ENCODE results near the gene FAM180A.
"Not testable (repeated sequence)": the region's sequence is repeated elsewhere in the genome, so short reads cannot be mapped to it uniquely, and the experiment has no call there.

Gene FAM180A

DNA sequence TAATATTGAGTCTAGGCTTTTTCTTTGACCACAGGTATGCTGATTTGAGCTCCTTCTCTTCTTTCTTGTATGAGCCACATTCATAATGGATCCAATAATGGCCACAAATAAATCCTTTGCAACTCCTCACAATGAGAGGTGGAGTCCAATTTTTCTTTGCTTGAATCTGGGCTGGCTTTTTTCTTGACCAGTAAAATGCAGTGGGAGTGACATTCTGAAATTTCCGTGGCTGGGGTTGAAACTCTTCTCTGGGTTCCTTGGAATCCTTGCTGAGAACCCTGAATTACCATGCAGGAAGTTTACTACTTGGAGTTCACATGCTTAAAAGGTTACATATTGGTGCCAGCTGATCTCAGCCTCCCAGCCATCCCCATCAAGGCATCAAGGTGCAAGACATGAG is 22.4 kb upstream of the FAM180A start:
- DNase-seq: no peak

DNA sequence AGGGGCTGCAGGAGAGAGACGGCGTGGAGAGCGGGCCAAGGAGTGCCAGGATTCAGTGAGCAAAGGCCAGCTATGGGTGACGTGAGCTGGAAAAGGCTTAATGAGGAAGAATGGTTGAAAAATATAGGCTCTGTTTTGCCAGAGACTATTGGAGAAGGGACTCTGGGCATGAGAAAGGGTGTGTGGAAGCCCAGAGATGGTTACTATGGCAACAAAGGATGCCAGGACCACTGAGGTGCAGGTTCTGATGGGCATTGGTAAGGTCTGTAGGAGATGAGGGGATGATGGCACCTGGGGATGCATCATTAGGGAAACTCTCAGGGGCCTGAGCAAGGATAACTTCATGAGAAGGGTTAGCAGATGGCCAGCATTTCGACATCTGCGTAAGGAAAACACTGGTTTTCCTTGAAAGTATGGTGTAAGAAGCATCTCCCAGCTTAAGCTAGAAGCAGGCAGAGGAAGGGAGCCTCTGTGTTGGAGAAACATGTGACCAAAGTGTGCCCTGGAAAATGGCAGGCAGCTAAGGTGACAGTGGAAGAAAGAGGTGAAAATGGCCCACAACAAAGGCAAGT is 21.6 kb upstream of the FAM180A start:
- DNase-seq: no peak

DNA sequence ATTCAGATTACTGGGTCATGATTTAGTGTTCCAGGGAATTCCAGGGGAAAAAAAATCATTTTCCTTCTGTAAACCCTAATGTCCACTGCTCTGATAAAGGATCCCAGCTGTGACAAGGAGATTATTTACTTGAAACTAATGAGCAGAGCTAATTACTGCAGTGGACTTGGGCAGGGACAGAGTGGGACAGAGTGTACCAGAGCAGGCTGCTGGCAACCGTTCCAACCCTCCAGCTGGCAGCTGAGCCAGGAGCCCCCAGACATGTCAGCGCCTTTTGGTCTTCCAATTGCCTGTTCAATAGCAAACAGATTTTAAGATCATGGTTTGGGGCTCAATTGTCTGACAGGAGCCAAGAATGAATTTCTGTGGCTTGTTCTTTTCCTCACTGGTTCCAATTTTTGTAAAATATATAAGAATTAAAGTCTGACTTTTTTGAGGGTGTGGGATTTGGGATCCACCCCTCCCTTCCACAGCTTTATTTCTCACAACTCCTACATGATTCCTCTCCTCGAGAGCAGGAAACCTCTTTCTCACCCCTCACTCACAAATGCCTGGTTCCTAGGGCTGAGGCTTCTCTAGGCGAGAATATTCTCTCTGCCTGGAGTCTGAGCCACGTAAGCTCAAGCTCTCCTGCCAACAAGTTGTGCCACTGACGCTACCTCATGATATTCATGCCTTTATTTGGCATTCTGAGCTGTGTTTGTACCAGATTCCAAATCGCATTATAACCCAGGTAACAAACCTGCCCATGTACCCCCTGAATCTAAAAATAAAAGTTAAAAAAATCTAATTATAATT is 20.6 kb upstream of the FAM180A start:
- DNase-seq: no peak

DNA sequence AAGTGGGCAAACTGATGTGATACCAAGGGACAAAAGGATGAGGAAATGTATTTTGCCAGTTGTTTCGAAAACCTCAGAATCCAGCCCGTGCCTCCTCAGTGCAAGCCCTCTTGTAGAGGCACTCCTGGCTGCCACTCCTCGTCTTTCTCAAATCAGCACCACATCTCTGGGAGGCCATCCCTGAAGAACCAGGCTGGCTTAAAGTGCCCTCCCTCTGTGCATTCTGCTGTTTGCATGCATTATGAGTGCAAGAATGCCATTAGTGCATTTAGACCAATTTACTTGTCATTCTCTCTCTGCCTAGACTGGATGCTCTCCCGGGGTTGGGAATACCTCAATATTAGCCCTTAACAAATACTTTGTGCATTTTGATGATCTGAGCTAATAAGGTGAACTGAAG is 19.9 kb upstream of the FAM180A start:
- DNase-seq: no peak

DNA sequence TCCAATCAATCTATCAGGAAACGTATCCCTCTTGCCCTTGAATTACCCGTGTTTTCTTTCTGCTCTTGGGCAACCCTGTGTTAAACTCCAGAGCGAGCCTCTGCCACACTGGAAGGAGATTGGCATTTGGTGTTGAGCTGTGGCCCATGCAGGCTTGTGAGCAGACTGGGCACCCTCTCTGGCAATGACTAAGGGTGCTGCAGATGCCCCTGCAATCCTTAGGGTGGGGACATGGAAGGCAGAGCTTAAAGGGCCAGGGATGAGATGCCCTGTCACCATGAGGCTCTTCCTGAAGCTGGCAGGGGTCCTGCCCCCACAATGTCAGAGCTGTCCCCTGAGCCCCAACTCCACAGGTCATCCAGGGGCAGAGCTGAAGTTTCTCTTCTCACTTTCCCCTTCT is 19.5 kb upstream of the FAM180A start:
- no peak for DNase-seq

DNA sequence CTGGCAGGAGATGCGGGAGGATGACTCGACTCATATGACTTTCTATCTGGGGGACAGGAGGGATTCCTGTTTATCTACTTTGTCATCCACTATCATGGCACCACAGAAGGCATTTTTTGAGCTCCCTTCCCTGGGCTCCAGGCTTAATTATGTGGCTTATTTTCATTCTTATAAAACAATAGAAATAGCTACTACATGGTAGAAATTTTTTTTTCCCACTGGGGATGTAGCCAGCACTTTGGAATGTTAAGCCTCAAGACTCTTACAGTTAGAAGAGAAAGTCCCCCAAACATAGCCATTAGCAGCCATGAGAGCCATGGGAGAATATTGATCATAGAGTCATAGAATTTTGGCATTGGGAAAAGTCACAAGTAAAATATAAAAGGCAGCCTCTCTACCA is 14.6 kb upstream of the FAM180A start:
- DNase-seq: no peak

DNA sequence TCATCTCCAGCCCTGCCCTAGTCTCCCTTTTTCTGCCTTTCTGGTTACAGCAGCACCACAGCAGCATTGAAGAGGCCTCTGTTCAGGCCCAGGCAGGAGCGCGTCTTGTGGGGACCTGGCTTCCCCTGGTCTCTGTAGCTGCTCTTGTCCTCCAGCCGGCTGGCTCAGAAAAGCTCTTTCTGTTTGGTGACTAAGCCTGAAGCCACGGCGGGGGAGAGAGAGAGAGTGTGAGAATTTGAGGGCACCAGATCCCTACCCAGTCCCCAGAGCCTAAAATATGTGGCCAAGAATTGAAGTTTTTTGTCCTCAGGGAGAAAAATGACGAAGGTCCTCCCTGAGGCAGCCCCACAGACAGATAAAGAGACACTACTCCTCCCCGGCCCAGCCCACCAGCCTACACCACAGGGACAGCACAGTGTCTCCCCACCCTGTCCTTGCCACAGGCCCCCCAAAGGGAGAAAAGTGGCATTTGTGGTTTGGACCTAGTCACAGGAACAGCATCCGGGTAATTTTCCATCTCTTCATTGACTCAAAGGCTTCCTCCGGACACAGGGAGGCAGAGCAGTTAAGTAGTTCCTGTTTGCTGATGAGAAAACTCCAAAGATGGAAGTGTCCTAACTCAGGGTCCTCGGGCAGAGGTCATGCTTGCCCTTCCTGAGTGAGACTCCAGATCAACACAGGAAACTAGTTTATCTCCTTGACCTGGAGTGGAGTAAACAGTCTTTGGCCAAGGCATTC is 13.3 kb upstream of the FAM180A start:
- no peak for DNase-seq

DNA sequence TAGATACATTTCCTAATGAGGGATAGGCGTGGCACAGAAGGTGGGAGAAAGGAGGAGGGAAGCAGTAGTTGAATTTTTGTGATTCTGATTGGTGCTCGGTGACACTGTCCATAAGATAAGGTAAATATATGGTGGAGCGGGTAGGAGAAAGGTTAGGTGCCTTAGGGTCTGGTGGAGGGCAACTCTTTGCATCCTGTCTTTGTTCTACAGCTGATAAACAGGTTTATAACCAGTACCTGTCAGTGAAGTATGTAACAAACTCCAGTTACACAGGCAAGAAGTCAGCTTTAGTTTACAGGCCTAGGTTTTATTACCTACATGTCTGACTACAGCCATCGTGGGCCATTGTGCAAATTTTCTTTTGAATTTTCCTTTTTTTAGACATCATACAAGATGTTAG is 10.9 kb upstream of the FAM180A start:
- no peak for DNase-seq

DNA sequence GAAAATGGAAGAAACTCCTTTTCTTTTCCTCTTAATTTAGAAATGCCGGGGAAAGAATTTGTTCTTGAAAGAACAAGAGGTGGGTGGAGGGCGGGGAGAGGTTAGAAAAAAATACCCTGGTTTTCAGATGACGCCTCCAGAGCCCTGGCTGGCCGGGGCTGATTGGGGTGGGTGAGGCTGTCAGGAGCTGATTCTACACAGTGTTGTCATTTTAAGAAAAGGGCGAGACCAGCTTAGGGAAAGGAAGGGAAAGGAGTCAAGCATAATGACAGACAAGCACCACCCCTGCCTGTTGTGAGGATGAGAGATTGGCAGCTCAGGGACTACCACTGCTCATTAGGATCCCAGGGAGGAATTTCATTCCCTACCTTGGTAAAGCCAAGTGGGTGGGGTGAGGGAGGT is 9.9 kb upstream of the FAM180A start:
- DNase-seq: no peak

DNA sequence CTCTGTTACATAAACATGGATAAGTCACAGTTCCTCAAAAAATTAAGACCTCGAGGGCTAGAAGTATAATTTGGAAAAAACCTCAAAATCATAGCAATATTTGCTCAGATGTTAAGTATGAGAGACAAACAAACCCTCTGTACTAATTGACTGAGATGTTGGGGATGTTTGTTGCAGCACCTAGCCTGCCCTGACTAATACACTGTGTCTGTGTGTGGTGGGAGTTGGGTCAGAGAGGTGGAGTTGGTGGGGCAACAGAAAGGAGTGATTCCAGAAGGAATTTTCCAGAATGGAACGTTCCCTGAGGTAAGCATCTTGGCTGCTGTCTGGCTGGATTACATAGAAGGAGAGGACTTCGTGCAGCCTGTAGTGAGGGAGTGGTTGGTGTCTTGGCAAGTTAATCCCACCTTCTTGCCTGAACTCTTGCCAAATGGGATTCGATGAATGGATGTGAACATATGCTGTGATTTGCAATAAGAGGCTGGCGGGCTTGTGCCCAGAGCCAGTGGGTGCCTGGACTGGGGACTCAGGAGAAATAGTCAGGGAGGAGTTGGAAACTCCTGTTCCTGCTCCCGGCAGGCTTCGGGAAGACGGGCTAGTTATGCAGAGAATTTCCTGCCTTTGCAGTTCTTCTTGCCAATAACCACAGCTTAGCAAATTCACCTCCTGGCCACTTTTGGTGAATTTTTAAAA is 9.3 kb upstream of the FAM180A start:
- DNase-seq: no peak

DNA sequence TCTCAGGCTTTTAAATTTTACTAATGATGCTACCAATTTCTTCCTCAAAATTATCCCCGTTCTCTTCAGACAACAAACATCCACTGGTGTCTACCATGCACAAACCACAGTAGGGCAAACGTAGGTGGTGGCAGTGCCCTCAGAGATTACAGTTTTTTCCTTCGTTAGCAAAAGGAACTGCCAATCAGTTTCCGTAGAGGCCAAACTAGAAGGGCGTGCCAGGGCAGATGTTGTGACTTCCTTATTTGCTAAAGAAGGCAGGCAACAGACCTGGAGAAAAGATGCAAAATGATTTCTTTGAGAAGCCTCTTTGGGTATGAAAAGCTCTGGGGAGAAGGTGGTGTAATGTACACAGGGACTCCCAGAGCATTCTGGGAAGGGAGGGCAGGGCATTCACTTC is 7.6 kb upstream of the FAM180A start:
- DNase-seq: no peak

DNA sequence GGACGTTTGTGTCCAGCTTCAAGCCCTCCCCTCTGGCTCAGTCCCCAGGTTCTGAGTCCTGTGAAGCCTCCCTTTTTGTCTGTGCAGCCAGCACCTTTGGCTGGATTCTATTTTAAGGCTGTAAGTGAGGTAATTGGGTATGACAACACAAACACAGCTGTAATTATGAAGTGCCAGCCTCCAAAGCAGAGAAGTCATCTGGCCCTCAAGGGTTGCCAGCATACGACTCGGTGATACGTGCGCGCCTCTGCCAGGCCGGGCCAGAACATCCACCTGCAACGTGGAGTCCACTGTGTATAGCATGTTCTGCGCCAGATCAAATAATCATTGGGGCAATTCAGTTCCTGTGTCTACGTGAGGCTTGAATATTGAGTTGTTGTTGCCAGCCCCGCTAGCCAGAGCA is 6.7 kb upstream of the FAM180A start:
- peak; percentile 86 for DNase-seq

DNA sequence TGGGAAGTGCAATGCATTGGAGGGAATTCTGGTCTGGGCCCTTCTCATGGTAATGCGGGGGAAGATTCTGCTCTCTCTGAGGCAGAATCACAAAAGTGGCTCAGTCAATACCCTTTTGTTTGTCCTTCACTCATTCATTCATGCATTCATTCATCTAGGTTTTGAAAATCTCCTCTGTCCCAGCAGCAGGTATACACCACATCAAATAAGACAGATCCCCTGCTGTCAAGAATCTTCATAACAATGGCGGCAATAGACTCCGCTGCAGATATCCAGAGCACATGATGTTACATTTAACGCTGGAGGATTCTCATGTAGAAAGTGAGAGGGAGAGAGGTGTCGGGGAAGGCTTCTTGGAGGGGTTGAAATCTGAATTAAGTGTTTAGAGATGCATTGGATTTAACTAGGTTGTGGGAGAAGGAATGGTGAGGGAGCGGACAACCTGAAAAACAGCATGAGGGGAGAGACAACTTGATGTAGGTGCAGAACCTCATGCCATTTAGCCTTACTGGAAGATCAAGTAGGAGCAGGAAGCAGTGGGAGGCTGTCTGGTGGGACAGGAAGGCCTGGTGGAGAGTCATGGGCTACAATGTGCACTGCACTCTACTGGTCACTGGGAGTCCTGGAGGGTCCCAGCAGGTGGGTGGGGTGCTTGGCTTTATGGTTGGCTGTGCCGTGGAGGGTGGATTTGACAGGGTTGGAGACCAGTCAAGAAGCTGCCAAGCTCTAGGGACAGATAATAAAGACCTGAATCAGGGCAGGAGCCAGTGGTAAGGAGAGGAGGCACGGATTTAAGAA is 5.2 kb upstream of the FAM180A start:
- no peak for DNase-seq

DNA sequence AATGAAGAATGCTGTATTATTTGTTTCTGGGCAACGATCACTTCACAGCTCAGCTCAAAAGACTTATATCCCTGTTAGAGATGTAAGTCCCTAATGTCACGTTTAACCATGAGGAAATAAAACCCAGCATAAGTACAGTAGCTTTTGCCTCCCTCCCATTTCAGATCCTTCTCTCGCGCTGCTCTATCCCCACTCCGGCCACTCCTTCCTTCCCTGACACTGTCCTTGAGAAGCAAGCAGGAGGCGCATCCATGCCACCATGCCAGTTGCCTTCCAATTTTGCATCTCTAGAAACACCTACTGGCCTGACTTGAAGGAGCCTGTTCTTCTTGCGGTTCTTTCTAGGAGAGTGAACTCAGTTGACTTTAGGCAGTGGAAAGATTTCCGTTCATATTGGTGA is 1.2 kb downstream of the FAM180A start:
- DNase-seq: no peak

DNA sequence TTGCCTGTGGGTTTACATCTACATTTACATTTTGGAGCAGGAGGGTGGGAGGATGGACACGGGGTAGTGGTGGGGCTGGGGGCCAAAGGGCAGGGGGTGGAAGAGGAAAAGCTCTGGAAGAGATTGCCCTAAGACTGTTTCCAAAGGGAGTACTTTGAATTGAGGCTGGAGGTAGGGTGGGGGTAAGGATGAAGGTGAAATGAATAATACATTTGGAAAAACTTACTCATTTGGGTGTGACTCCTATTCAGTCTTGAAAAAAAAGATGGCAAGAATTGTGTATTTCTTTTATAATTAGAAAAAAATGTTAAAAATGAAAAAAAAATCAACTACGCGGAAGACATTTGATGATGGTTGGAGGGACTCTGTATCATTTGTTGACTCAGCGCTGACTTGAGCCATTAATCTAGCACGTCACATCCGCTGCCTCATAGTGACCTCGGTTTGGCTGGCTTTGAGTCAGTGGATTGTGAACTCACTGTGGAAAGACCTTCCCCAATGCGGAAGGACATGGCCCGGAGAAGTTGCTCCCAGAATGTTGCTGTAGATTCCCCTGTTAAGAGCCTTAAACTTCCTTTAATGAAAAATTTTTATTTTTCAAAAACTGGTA is 2.8 kb downstream of the FAM180A start:
- no peak for DNase-seq

DNA sequence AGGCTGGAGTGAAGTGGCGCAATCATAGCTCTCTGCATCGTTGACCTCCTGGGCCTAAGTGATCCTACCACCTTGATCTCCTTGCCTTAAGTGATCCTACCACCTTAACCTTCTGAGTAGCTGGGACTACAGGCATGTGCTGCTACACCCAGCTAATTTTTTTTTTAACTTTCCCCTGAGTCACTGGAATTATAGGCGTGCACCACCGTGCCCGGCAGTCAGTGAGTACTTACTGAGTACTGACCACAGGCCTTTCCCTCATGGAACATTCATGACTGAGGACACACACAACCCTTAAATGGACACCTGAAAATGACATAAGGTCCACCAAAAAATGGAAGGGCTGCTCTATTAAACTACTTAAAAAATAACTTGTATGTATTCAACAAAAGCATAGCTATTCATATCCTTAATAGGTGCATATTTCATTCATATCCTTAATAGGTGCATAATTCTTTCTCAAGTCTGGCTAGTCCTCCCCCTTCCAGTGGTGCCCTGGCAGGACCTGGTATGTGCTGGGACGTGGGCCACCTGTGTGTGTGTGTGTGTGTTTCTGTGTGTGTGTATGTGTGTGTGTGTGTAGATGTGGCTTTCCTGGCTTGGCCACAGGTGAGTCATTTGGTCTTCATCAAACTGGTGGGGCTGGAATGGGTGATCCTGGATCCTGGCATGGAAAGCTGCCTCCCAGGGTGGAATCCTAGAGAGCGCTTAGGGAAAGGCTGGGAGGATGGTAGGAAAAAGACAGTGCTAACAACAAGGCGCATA is 3.5 kb downstream of the FAM180A start:
- no peak for DNase-seq

DNA sequence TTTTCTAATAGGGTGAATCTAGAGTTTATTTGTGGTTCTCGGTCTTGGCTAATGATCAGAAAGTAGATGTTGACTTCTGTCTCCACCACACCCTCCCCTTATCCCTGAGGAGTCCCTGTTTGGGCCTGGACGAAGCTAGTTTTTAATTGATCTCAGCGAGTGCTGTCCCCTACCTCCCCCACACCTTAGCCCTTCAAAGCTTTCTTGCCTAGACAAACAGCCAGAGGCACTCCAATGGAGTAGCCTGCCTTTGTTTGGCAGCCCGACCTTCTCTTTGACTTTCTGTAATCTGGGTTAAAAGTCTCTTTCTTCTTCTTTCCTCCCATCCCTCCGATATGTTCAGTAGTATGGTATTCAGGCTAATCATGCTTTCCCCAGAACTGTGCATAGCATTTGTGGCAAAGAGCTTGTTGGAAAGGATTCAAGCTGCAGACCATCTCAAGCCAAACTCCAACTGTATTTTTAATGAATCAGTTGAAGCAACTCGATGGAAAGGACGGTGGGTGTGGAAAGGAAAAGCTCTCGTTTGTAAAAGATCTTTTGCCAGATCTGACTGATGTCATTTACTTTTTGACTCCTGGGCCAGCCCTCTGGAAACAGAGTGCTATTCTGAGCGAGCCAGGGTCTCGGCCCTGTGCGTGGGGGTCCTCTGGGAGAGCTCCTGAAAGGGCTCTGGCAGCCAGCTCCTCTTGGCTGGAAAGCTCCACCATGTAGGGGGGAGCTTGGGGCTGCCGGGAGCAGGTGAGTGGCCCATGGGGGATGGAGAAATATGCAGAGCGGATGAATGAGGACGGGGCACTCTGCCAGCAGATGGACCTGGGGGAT is 4.5 kb downstream of the FAM180A start:
- no peak for DNase-seq

DNA sequence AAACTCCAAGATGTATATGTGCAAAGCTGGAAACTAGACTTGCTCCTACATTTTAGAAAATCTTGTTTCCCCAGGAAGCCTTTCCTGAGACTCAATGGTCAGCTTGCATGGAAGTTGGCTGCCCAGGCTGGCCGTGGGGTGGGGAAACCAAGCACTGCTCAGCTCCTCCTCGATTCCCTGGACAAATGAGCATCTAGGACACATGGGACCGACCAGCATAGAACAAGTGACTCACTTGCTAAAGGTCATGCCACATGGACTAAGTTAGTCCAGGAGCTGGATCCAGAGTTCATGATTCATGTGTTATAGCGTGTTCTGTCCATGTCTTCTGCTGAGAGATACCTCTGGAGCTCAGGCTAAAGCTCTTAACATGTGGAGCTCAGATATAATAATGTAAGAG is 6.2 kb downstream of the FAM180A start:
- no peak for DNase-seq

DNA sequence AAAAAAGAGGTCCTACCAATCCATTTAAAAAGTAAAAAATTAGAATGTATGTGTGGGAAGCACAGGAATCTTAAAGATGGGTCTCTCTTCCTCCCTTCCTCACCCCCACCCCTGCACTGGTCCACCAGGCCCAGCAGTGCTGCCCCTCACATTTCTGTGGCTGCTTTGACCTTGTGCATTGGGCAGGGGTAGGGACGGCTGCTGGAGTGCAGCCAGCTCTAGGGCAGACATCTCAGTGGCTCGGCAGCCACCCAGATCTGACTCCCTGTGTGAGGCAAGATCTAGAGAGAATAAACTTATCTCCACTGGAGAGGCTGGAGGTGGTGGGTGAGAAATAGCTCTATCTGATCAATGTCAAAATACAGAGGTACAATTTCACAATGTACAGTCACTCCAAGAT is 6.7 kb downstream of the FAM180A start:
- DNase-seq: no peak

DNA sequence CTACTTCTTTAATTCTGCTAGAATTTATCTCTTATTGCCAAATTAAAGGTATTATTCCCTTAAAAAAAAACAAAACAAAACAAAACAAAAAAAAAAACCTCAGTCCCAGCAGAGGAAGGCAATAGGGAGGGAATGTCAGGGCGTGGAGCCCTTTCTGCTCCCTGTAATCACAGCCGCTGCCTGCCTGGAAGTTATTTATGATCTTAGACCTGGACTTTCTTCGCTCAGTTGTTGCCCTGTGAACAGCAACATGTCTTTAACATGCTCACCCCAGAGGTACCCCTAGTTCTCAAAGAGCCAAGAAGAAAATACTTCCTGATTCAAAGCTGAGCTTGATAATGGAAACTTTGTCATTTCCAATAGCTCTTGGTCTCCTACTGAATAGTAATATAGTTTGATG is 7.7 kb downstream of the FAM180A start:
- no peak for DNase-seq

DNA sequence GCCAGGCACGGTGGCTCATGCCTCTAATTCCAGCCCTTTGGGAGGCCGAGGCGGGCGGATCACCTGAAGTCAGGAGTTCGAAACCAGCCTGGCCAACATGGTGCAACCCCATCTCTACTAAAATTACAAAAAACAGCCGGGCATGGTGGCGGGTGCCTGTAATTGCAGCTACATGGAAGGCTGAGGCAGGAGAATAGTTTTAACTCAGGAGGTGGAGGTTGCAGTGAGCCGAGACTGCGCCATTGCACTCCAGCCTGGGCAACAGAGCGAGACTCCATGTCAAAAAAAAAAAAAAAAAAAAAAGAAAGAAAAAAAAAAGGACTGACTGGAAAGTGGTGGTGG is 11.3 kb downstream of the FAM180A start:
- DNase-seq: not testable (repeated sequence)
